ENCODE measurements around the gene SMIM44. TPM values are rescaled to one million over a fixed set of nuclear protein-coding genes. Genes with fewer than 3 reads are reported as not detected.
A peak's percentile ranks its signal among the peaks of the same experiment; 100 is the strongest.

Gene SMIM44
- total and polyA plus RNA-seq, 2 donors (not counting 1 experiment from before 2014, with no cell fraction given) = not detected

GRCh38 chr19:3459965-3460582, 23.2 kb downstream of the SMIM44 start:
- Histone ChIP-seq H3K9me3 (ENCODE audit: control insufficient read depth, insufficient read depth, low read depth, low read length) (no peaks in the 10 kb centered on the region), H3K4me1 (ENCODE audit: control insufficient read depth, extremely low read depth, insufficient read depth, low read length) (peaks cover 20% of the 10 kb centered on the region), H3K4me3 (replicated peaks in 1 of 4; ENCODE audit: control extremely low read depth in 1 of 4, insufficient read depth in 1 of 4, low read depth in 3 of 4, low read length in 4 of 4) (no peak overlapping the region), H3K79me2 (ENCODE audit: control insufficient read depth, insufficient read depth, low read length) (peaks cover 16% of the 10 kb centered on the region), H3K4me2 (ENCODE audit: extremely low read depth, insufficient read depth, low read length) (peak overlapping the region; percentile 32), H3K9ac (ENCODE audit: insufficient read depth, low read length) (peak overlapping the region; percentile 40), H4K20me1 (ENCODE audit: control insufficient read depth, extremely low read depth, insufficient read depth, low read length) (no peaks in the 10 kb centered on the region), H2AFZ (ENCODE audit: low read length) (no peak overlapping the region), H3K36me3 (ENCODE audit: control insufficient read depth, insufficient read depth, low read length) (peaks cover 14% of the 10 kb centered on the region), H3K27ac (ENCODE audit: insufficient read depth, low read length) (peak overlapping the region; percentile 85), H3K27me3 (ENCODE audit: control insufficient read depth, insufficient read depth, low read length) (no peaks in the 10 kb centered on the region)
- DNase-seq (ENCODE audit: low read depth in 2 of 2) = no peak
- TF ChIP-seq EZH2 (IDR thresholded peaks at IDR 0.05; ENCODE audit: low read length, missing control alignments) (no peak), CTCF (conservative IDR thresholded peaks at IDR 0.05 in 1 of 2, IDR thresholded peaks at IDR 0.05 in 1 of 2; ENCODE audit: low read depth in 1 of 2, low read length in 2 of 2) (no peak)

GRCh38 chr19:3459089-3459881, 24.0 kb downstream of the SMIM44 start:
- DNase-seq (ENCODE audit: low read depth in 2 of 2) = peak; percentile 95 to 97
- H3K4me2 ChIP-seq (ENCODE audit: extremely low read depth, insufficient read depth, low read length) = peak overlapping the region; percentile 32
- H3K36me3 ChIP-seq (ENCODE audit: control insufficient read depth, insufficient read depth, low read length) = peaks cover 22% of the 10 kb centered on the region
- no peaks in the 10 kb centered on the region for H4K20me1 ChIP-seq (ENCODE audit: control insufficient read depth, extremely low read depth, insufficient read depth, low read length)
- no peaks in the 10 kb centered on the region for H3K9me3 ChIP-seq (ENCODE audit: control insufficient read depth, insufficient read depth, low read depth, low read length)
- H3K4me3 ChIP-seq (replicated peaks in 1 of 4; ENCODE audit: control extremely low read depth in 1 of 4, insufficient read depth in 1 of 4, low read depth in 3 of 4, low read length in 4 of 4) = no peak overlapping the region
- TF ChIP-seq CTCF (conservative IDR thresholded peaks at IDR 0.05 in 1 of 2, IDR thresholded peaks at IDR 0.05 in 1 of 2; ENCODE audit: low read depth in 1 of 2, low read length in 2 of 2) (no peak), EZH2 (IDR thresholded peaks at IDR 0.05; ENCODE audit: low read length, missing control alignments) (no peak)
- peaks cover 20% of the 10 kb centered on the region for H3K4me1 ChIP-seq (ENCODE audit: control insufficient read depth, extremely low read depth, insufficient read depth, low read length)
- no peaks in the 10 kb centered on the region for H3K27me3 ChIP-seq (ENCODE audit: control insufficient read depth, insufficient read depth, low read length)
- H3K27ac ChIP-seq (ENCODE audit: insufficient read depth, low read length) = peak overlapping the region; percentile 85
- peak overlapping the region; percentile 60 for H3K9ac ChIP-seq (ENCODE audit: insufficient read depth, low read length)
- peaks cover 21% of the 10 kb centered on the region for H3K79me2 ChIP-seq (ENCODE audit: control insufficient read depth, insufficient read depth, low read length)
- no peak overlapping the region for H2AFZ ChIP-seq (ENCODE audit: low read length)

GRCh38 chr19:3458229-3459088, 24.8 kb downstream of the SMIM44 start:
- Histone ChIP-seq H3K4me2 (ENCODE audit: extremely low read depth, insufficient read depth, low read length) (no peak overlapping the region), H3K79me2 (ENCODE audit: control insufficient read depth, insufficient read depth, low read length) (peaks cover 27% of the 10 kb centered on the region), H4K20me1 (ENCODE audit: control insufficient read depth, extremely low read depth, insufficient read depth, low read length) (no peaks in the 10 kb centered on the region), H3K27me3 (ENCODE audit: control insufficient read depth, insufficient read depth, low read length) (no peaks in the 10 kb centered on the region), H2AFZ (ENCODE audit: low read length) (no peak overlapping the region), H3K9ac (ENCODE audit: insufficient read depth, low read length) (no peak overlapping the region), H3K36me3 (ENCODE audit: control insufficient read depth, insufficient read depth, low read length) (peaks cover 28% of the 10 kb centered on the region), H3K4me3 (replicated peaks in 1 of 4; ENCODE audit: control extremely low read depth in 1 of 4, insufficient read depth in 1 of 4, low read depth in 3 of 4, low read length in 4 of 4) (no peak overlapping the region), H3K27ac (ENCODE audit: insufficient read depth, low read length) (peak overlapping the region; percentile 85), H3K9me3 (ENCODE audit: control insufficient read depth, insufficient read depth, low read depth, low read length) (no peaks in the 10 kb centered on the region), H3K4me1 (ENCODE audit: control insufficient read depth, extremely low read depth, insufficient read depth, low read length) (peaks cover 20% of the 10 kb centered on the region)
- DNase-seq (ENCODE audit: low read depth in 2 of 2) = peak; percentile 36 to 69
- TF ChIP-seq CTCF (conservative IDR thresholded peaks at IDR 0.05 in 1 of 2, IDR thresholded peaks at IDR 0.05 in 1 of 2; ENCODE audit: low read depth in 1 of 2, low read length in 2 of 2) (no peak), EZH2 (IDR thresholded peaks at IDR 0.05; ENCODE audit: low read length, missing control alignments) (no peak)
